Measurements from ENCODE around the gene SNAI3.
A peak's percentile ranks its signal among the peaks of the same experiment; 100 is the strongest.

SNAI3 gene

DNA sequence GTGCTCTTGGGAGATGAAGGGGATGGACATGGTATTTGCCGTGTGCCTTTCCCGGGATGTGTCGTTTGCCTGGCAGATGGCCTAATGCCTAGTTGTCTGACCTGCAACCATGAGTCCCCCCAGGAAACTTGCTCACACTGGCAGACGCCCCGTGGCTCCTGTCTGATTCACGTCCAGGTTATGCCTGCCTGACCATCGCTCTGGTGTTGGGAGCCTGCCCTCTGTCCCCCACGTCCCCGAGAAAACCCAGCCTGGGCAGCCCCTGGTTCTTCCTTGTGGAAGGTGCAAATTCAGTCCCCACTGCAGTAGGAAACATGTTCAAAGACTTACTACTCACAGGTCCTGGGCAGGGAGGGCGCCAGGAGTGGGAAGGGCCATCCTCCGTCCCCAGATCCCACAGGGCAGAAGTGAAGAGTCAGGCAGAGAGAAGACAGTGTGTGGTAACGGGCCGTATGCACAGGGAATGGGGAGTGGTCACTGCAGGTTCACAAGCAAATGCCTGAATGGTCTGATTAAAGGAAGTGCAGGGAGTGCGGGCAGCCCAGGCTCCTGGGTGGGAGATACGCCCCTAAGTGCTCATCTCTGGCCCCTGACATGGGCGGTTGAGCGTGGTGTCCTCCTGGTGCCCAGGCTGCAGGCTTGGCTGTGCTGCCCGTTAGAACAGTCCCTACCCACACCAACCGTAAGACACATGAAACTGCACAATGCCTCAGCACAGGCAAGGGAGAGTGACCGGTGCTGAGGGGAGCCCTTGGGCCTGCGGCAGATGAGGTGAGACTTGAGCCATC is 4.2 kb upstream of the SNAI3 start:
- Histone ChIP-seq H3K4me3 (ENCODE audit: low read length) (no peak overlapping the region), H3K9ac (ENCODE audit: low read length) (no peak overlapping the region), H3K4me1 (ENCODE audit: control insufficient read depth, insufficient read depth, low read length) (no peaks in the 10 kb centered on the region), H3K27me3 (ENCODE audit: control insufficient read depth, insufficient read depth, low read length) (peaks cover 17% of the 10 kb centered on the region), H3K36me3 (ENCODE audit: control insufficient read depth, insufficient read depth, low read length) (no peaks in the 10 kb centered on the region), H3K27ac (ENCODE audit: low read depth, low read length) (no peak overlapping the region)

- H3K4me1 ChIP-seq (ENCODE audit: control insufficient read depth, insufficient read depth, low read length) = no peaks in the 10 kb centered on the region
- peaks cover 21% of the 10 kb centered on the region for H3K27me3 ChIP-seq (ENCODE audit: control insufficient read depth, insufficient read depth, low read length)
- no peaks in the 10 kb centered on the region for H3K36me3 ChIP-seq (ENCODE audit: control insufficient read depth, insufficient read depth, low read length)
- H3K9ac ChIP-seq (ENCODE audit: low read length) = no peak overlapping the region
- H3K27ac ChIP-seq (ENCODE audit: low read depth, low read length) = no peak overlapping the region
- no peak overlapping the region for H3K4me3 ChIP-seq (ENCODE audit: low read length)
Observed at GRCh38 chr16:88688013-88688778, 1.9 kb upstream of the SNAI3 start.

GRCh38 chr16:88687676-88688012 is 1.3 kb upstream of the SNAI3 start:
- Histone ChIP-seq H3K4me3 (ENCODE audit: low read length) (no peak overlapping the region), H3K4me1 (ENCODE audit: control insufficient read depth, insufficient read depth, low read length) (no peaks in the 10 kb centered on the region), H3K36me3 (ENCODE audit: control insufficient read depth, insufficient read depth, low read length) (no peaks in the 10 kb centered on the region), H3K27me3 (ENCODE audit: control insufficient read depth, insufficient read depth, low read length) (peaks cover 21% of the 10 kb centered on the region), H3K9ac (ENCODE audit: low read length) (no peak overlapping the region), H3K27ac (ENCODE audit: low read depth, low read length) (no peak overlapping the region)

GRCh38 chr16:88687254-88687576 is 908 bp upstream of the SNAI3 start:
- Histone ChIP-seq H3K36me3 (ENCODE audit: control insufficient read depth, insufficient read depth, low read length) (no peaks in the 10 kb centered on the region), H3K27ac (ENCODE audit: low read depth, low read length) (no peak overlapping the region), H3K4me1 (ENCODE audit: control insufficient read depth, insufficient read depth, low read length) (no peaks in the 10 kb centered on the region), H3K27me3 (ENCODE audit: control insufficient read depth, insufficient read depth, low read length) (peaks cover 21% of the 10 kb centered on the region), H3K4me3 (ENCODE audit: low read length) (no peak overlapping the region), H3K9ac (ENCODE audit: low read length) (no peak overlapping the region)

DNA sequence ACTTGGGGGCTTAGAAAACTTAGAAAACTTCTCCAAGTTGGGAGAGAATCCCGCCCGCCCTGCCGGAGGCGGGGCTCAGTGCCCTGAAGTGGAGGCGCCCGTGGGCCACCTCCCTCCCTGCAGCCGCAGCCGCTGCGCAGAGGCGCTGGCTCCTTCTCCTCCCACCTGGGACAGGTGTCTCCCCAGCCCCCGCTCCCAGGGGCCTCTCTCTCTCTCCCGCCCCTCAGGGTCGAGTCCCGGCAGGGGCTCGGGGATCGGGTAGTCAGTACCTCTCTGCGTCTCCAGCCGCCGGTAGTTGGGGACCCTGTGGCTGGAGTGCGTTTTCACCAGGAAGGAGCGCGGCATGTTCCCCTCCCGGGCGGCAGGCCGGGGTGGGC is 257 bp downstream of the SNAI3 start:
- H3K36me3 ChIP-seq (ENCODE audit: control insufficient read depth, insufficient read depth, low read length) = no peaks in the 10 kb centered on the region
- peaks cover 21% of the 10 kb centered on the region for H3K27me3 ChIP-seq (ENCODE audit: control insufficient read depth, insufficient read depth, low read length)
- H3K4me1 ChIP-seq (ENCODE audit: control insufficient read depth, insufficient read depth, low read length) = no peaks in the 10 kb centered on the region
- H3K4me3 ChIP-seq (ENCODE audit: low read length) = peak overlapping the region; percentile 64
- no peak overlapping the region for H3K27ac ChIP-seq (ENCODE audit: low read depth, low read length)
- no peak overlapping the region for H3K9ac ChIP-seq (ENCODE audit: low read length)

- Histone ChIP-seq H3K27me3 (ENCODE audit: control insufficient read depth, insufficient read depth, low read length) (peaks cover 21% of the 10 kb centered on the region), H3K36me3 (ENCODE audit: control insufficient read depth, insufficient read depth, low read length) (no peaks in the 10 kb centered on the region), H3K4me1 (ENCODE audit: control insufficient read depth, insufficient read depth, low read length) (no peaks in the 10 kb centered on the region), H3K9ac (ENCODE audit: low read length) (no peak overlapping the region), H3K4me3 (ENCODE audit: low read length) (peak overlapping the region; percentile 64), H3K27ac (ENCODE audit: low read depth, low read length) (no peak overlapping the region)
Observed at GRCh38 chr16:88685156-88686061, 898 bp downstream of the SNAI3 start.

- Histone ChIP-seq H3K27ac (ENCODE audit: low read depth, low read length) (no peak overlapping the region), H3K36me3 (ENCODE audit: control insufficient read depth, insufficient read depth, low read length) (no peaks in the 10 kb centered on the region), H3K27me3 (ENCODE audit: control insufficient read depth, insufficient read depth, low read length) (peaks cover 21% of the 10 kb centered on the region), H3K4me3 (ENCODE audit: low read length) (no peak overlapping the region), H3K9ac (ENCODE audit: low read length) (no peak overlapping the region), H3K4me1 (ENCODE audit: control insufficient read depth, insufficient read depth, low read length) (no peaks in the 10 kb centered on the region)
Observed at GRCh38 chr16:88684569-88685155, 1.6 kb downstream of the SNAI3 start.

- Histone ChIP-seq H3K4me1 (ENCODE audit: control insufficient read depth, insufficient read depth, low read length) (no peaks in the 10 kb centered on the region), H3K36me3 (ENCODE audit: control insufficient read depth, insufficient read depth, low read length) (no peaks in the 10 kb centered on the region), H3K4me3 (ENCODE audit: low read length) (no peak overlapping the region), H3K9ac (ENCODE audit: low read length) (no peak overlapping the region), H3K27ac (ENCODE audit: low read depth, low read length) (no peak overlapping the region), H3K27me3 (ENCODE audit: control insufficient read depth, insufficient read depth, low read length) (peaks cover 12% of the 10 kb centered on the region)
Observed at GRCh38 chr16:88681709-88682451, 4.4 kb downstream of the SNAI3 start.

GRCh38 chr16:88681084-88681680 is 5.1 kb downstream of the SNAI3 start:
- H3K36me3 ChIP-seq (ENCODE audit: control insufficient read depth, insufficient read depth, low read length) = no peaks in the 10 kb centered on the region
- H3K27ac ChIP-seq (ENCODE audit: low read depth, low read length) = no peak overlapping the region
- no peaks in the 10 kb centered on the region for H3K4me1 ChIP-seq (ENCODE audit: control insufficient read depth, insufficient read depth, low read length)
- no peak overlapping the region for H3K9ac ChIP-seq (ENCODE audit: low read length)
- peaks cover 10% of the 10 kb centered on the region for H3K27me3 ChIP-seq (ENCODE audit: control insufficient read depth, insufficient read depth, low read length)
- H3K4me3 ChIP-seq (ENCODE audit: low read length) = no peak overlapping the region

DNA sequence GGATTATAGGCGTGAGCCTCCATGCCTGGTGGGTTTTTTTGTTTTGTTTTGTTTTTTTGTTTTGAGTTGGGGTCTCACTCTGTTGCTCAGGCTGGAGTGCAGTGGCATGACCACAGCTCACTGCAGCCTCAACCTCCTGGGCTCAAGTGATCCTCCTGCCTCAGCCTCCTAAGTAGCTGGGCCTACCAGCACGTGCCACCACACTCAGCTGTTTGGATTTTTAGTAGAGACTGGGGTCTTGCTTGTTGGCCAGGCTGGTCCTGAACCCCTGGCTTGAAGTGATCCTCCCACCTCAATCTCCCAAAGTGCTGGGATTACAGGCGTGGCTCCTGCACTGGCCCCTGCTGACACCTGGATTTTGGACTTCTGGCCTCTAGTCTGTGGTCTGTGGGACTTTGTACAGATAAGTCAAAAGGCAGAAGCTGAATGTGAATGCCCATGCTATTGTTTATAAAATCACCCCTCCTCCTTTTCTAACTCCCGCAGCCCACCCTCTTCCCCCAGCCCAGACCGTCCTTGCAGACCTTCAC is 5.7 kb downstream of the SNAI3 start:
- H3K27ac ChIP-seq (ENCODE audit: low read depth, low read length) = no peak overlapping the region
- no peak overlapping the region for H3K9ac ChIP-seq (ENCODE audit: low read length)
- H3K36me3 ChIP-seq (ENCODE audit: control insufficient read depth, insufficient read depth, low read length) = no peaks in the 10 kb centered on the region
- H3K27me3 ChIP-seq (ENCODE audit: control insufficient read depth, insufficient read depth, low read length) = peaks cover 4% of the 10 kb centered on the region
- H3K4me1 ChIP-seq (ENCODE audit: control insufficient read depth, insufficient read depth, low read length) = no peaks in the 10 kb centered on the region
- H3K4me3 ChIP-seq (ENCODE audit: low read length) = no peak overlapping the region

- no peaks in the 10 kb centered on the region for H3K27me3 ChIP-seq (ENCODE audit: control insufficient read depth, insufficient read depth, low read length)
- no peak overlapping the region for H3K27ac ChIP-seq (ENCODE audit: low read depth, low read length)
- H3K4me1 ChIP-seq (ENCODE audit: control insufficient read depth, insufficient read depth, low read length) = no peaks in the 10 kb centered on the region
- no peaks in the 10 kb centered on the region for H3K36me3 ChIP-seq (ENCODE audit: control insufficient read depth, insufficient read depth, low read length)
- H3K4me3 ChIP-seq (ENCODE audit: low read length) = no peak overlapping the region
- H3K9ac ChIP-seq (ENCODE audit: low read length) = no peak overlapping the region
Observed at GRCh38 chr16:88678224-88678979, 7.9 kb downstream of the SNAI3 start.
